Endothelial cell of umbilical vein (primary cell): ENCODE results near the gene LMX1A. TPM values are rescaled to one million over a fixed set of nuclear protein-coding genes. Genes with fewer than 3 reads are reported as not detected.

Experiments
- BruUV-seq: library from RNA; stranded (reverse); fragments of 400-500 nt; replicated peaks from 2 replicates; lab custom pipeline; 2021; lab: Mats Ljungman, UMichigan
- CTCF ChIA-PET: fragments of 300-600, 350-600 bp; sonication (Branson Sonifier 250); formaldehyde crosslinking; loops from one replicate; lab custom pipeline; 2021; ENCODE audit warnings: antibody characterized with exemption, inconsistent platforms; lab: Charles Lee
- POLR2A ChIA-PET: fragments of 300-600, 350-600 bp; sonication (Branson Sonifier 250); formaldehyde crosslinking; loops from one replicate; lab custom pipeline; 2021; ENCODE audit warnings: antibody characterized with exemption, inconsistent platforms; lab: Charles Lee
- DNase-seq: peaks from one replicate; pipeline ENCODE4 v3.0.0-alpha.2; 2011; ENCODE audit warnings: low read depth, low spot score
- FAIRE-seq: peaks from 2 replicates; lab custom pipeline; 2011; peaks lifted over from hg19 to GRCh38; lab: Jason Lieb, UNC
- H2AFZ ChIP-seq: 2 replicates; pipeline ENCODE4 v1.6.0; 2012; ENCODE audit warnings: low read depth, low read length, control low read depth, inconsistent platforms
- H3K27ac ChIP-seq: 2 replicates; pipeline ENCODE4 v1.5.1; 2011; ENCODE audit warnings: low read depth, mild to moderate bottlenecking, control low read depth, low read length, moderate library complexity; ENCODE audit not compliant: insufficient read depth
- H3K27me3 ChIP-seq, 2 experiments: 2 replicates each; pipeline versions ENCODE4 v1.6.0 to v1.6.1; 2011; ENCODE audit warnings: low read length in 2 of 2, mixed read lengths in 1 of 2; ENCODE audit not compliant: control insufficient read depth in 2 of 2, insufficient read depth in 2 of 2
- H3K36me3 ChIP-seq, 2 experiments: 2 replicates in 1 of 2; 3 replicates in 1 of 2; pipeline ENCODE4 v1.5.1; 2011; ENCODE audit warnings: low read length in 2 of 2, mild to moderate bottlenecking in 1 of 2, moderate library complexity in 1 of 2; ENCODE audit not compliant: control insufficient read depth in 2 of 2, insufficient read depth in 2 of 2; ENCODE audit errors: extremely low read depth in 1 of 2
- H3K4me1 ChIP-seq: 3 replicates; pipeline ENCODE4 v1.5.1; 2011; ENCODE audit warnings: mild to moderate bottlenecking, low read length; ENCODE audit not compliant: control insufficient read depth, insufficient read depth; ENCODE audit errors: extremely low read depth
- H3K4me2 ChIP-seq: 2 replicates; pipeline ENCODE4 v1.6.1; 2011; ENCODE audit warnings: low read length, control low read depth, mixed read lengths; ENCODE audit not compliant: insufficient read depth
- H3K4me3 ChIP-seq, 3 experiments: fragments of 200-600 bp in 1 of 3; sonication (generic), shearing (Covaris generic) in 1 of 3; replicated peaks in 1 of 3; 2 replicates each; pipeline ENCODE4 v1.5.1; 2011 to 2016; ENCODE audit warnings: control low read depth in 3 of 3, low read length in 3 of 3, mild to moderate bottlenecking in 2 of 3, inconsistent platforms in 1 of 3, low read depth in 1 of 3, moderate library complexity in 1 of 3; ENCODE audit not compliant: insufficient read depth in 1 of 3
- H3K79me2 ChIP-seq: 2 replicates; pipeline ENCODE4 v1.6.0; 2012; ENCODE audit warnings: low read length, inconsistent platforms; ENCODE audit not compliant: control insufficient read depth, insufficient read depth
- H3K9ac ChIP-seq: replicated peaks from 2 replicates; pipeline ENCODE3; 2011; ENCODE audit warnings: low read length, control low read depth; ENCODE audit not compliant: insufficient read depth; ENCODE audit errors: extremely low read depth
- H3K9me1 ChIP-seq: replicated peaks from 3 replicates; pipeline ENCODE4 v1.6.0; 2011; ENCODE audit warnings: mild to moderate bottlenecking, low read length; ENCODE audit not compliant: control insufficient read depth, insufficient read depth; ENCODE audit errors: extremely low read depth
- H3K9me3 ChIP-seq: replicated peaks from 2 replicates; pipeline ENCODE4 v1.5.1; 2012; ENCODE audit warnings: low read length, inconsistent platforms; ENCODE audit not compliant: control insufficient read depth, insufficient read depth
- H4K20me1 ChIP-seq: replicated peaks from 2 replicates; pipeline ENCODE3; 2011; ENCODE audit warnings: mild to moderate bottlenecking, low read length; ENCODE audit not compliant: control insufficient read depth, insufficient read depth; ENCODE audit errors: extremely low read depth
- EZH2 ChIP-seq: IDR thresholded peaks from 2 replicates; pipeline ENCODE4 v1.6.1; 2012; ENCODE audit warnings: borderline replicate concordance, low read depth, mild to moderate bottlenecking, moderate library complexity, low read length, inconsistent platforms; ENCODE audit not compliant: severe bottlenecking
- FOS ChIP-seq: IDR thresholded peaks from 2 replicates; pipeline ENCODE4 v1.6.1; 2011; ENCODE audit warnings: mild to moderate bottlenecking, low read length, moderate library complexity, borderline replicate concordance; ENCODE audit not compliant: insufficient read depth
- GATA2 ChIP-seq: IDR thresholded peaks from 2 replicates; pipeline ENCODE4 v1.7.0; 2011; ENCODE audit warnings: low read depth, mild to moderate bottlenecking, moderate library complexity, mixed read lengths, low read length; ENCODE audit not compliant: insufficient read length, insufficient read depth
- JUN ChIP-seq: IDR thresholded peaks from 2 replicates; pipeline ENCODE4 v1.6.1; 2011; ENCODE audit warnings: borderline replicate concordance, low read depth; ENCODE audit not compliant: insufficient read length, insufficient read depth
- MYC ChIP-seq: IDR thresholded peaks from one replicate; pipeline ENCODE4 v1.6.1; 2011; ENCODE audit warnings: mild to moderate bottlenecking, low read depth, low read length
- POLR2A ChIP-seq: IDR thresholded peaks from 2 replicates; pipeline ENCODE4 v1.6.1; 2012; ENCODE audit warnings: low read depth, mild to moderate bottlenecking, control low read depth, low read length
- POLR2AphosphoS5 ChIP-seq: IDR thresholded peaks from 2 replicates; pipeline ENCODE4 v1.6.1; 2012; ENCODE audit warnings: low read depth, mild to moderate bottlenecking, control low read depth, low read length, moderate library complexity; ENCODE audit not compliant: insufficient read depth
- dilution Hi-C: fragments of 300-500 bp; cut with MboI; formaldehyde crosslinking; loops from one replicate; pipeline ENCODE4 v1.15.0; 2019; ENCODE audit warnings: low sequenced_read_pairs; ENCODE audit not compliant: extremely low pct_ligation_motif_present
- intact Hi-C: fragments of 100-400 bp; cut with micrococcal nuclease; formaldehyde crosslinking; loops from one replicate; pipeline ENCODE4 v1.10.0; 2022
- polyA plus RNA-seq, 4 experiments: library from polyadenylated mRNA; depleted of rRNA in 3 of 4; stranded (reverse) in 3 of 4; unstranded in 1 of 4; fragments of >200 nt; gene quantifications; 2 replicates each; pipeline versions ENCODE4 v1.2.1 to v1.2.3, GENCODE V29; 2011 to 2012; ENCODE audit warnings: missing spikeins in 1 of 4
- total RNA-seq: library from RNA; stranded (reverse); gene quantifications from 2 replicates; pipeline ENCODE4 v1.2.3, GENCODE V29; 2021
- TF ChIP-seq, protein P1 (sequence below), 2 donors: IDR thresholded peaks; 1 replicate in 1 of 2; 2 replicates in 1 of 2; pipeline ENCODE4 v1.5.1; 2011; ENCODE audit warnings: low read length in 2 of 2, mild to moderate bottlenecking in 2 of 2, moderate library complexity in 2 of 2, control low read depth in 1 of 2, inconsistent platforms in 1 of 2, low read depth in 1 of 2; ENCODE audit not compliant: insufficient read depth in 1 of 2; ENCODE audit errors: extremely low read depth in 1 of 2
- TF ChIP-seq, protein P2 (sequence below): IDR thresholded peaks from 2 replicates; pipeline ENCODE4 v1.6.1; 2011; ENCODE audit not compliant: insufficient read depth, insufficient read length

Gene LMX1A
- total and polyA plus RNA-seq, 2 donors (not counting 3 experiments of a cell fraction or from before 2014, with no cell fraction given), result not detected

DNA sequence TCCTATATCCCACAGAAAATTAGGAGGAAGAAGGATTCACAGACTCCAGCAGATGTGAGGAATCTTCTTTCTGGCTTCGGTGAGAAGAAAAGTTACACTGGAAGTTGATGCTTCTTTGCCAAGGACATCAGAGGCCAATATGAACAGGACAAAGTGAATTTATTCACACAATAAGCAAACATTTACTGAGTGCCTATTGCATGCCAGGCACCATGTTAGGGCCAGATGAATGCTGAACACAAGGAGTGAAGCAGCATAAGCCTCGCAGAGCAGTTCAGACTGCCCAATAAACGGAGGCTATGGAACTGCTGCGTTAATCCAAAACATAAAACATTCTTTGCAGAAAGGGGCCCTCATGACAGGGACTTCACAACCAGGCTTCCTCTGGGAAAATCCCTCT, 114.6 kb downstream of the LMX1A start:
- DNase-seq (no peak), FAIRE-seq (no peak)
- POLR2A ChIA-PET, result no interaction called here
- BruUV-seq, result no TSS peak
- Histone ChIP-seq H3K27ac (no peak overlapping the region), H3K4me2 (no peak overlapping the region), H3K9ac (no peak overlapping the region), H3K9me1 (no peaks in the 10 kb centered on the region), H3K36me3 (no peaks in the 10 kb centered on the region), H2AFZ (no peak overlapping the region), H3K9me3 (no peaks in the 10 kb centered on the region), H3K4me3 (no peak overlapping the region), H3K27me3 (no peaks in the 10 kb centered on the region), H3K79me2 (no peaks in the 10 kb centered on the region), H4K20me1 (no peaks in the 10 kb centered on the region), H3K4me1 (no peaks in the 10 kb centered on the region)
- TF ChIP-seq POLR2A (no peak), EZH2 (no peak), FOS (no peak), POLR2AphosphoS5 (no peak)
- TF ChIP-seq, protein P1, sequence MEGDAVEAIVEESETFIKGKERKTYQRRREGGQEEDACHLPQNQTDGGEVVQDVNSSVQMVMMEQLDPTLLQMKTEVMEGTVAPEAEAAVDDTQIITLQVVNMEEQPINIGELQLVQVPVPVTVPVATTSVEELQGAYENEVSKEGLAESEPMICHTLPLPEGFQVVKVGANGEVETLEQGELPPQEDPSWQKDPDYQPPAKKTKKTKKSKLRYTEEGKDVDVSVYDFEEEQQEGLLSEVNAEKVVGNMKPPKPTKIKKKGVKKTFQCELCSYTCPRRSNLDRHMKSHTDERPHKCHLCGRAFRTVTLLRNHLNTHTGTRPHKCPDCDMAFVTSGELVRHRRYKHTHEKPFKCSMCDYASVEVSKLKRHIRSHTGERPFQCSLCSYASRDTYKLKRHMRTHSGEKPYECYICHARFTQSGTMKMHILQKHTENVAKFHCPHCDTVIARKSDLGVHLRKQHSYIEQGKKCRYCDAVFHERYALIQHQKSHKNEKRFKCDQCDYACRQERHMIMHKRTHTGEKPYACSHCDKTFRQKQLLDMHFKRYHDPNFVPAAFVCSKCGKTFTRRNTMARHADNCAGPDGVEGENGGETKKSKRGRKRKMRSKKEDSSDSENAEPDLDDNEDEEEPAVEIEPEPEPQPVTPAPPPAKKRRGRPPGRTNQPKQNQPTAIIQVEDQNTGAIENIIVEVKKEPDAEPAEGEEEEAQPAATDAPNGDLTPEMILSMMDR (IDR thresholded peaks at IDR 0.05; ENCODE audit: extremely low read depth in 1 of 2, insufficient read depth in 1 of 2, low read depth in 1 of 2, low read length in 2 of 2), result no peak
- dilution Hi-C loops, result no loop called here
- CTCF ChIA-PET, result no interaction called here
- intact Hi-C loops, result no loop called here

DNA sequence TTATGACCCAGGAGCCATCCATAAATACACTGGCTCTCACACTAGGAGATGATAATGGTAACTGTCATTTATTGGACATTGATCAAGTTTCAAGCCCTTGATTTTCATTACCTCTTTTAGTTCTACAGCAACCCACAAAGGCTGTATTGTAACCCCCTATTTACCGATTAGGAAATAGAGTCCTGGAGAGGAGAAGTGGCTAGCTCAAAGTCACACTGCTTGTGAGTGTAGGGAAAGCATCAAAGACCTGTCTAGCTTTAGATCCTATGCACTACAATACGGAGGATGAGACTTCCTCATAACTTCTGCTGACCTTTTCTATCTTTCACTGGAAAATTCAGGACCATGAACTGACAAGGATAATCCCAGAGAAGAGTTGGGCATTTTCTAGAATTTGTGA, 115.2 kb downstream of the LMX1A start:
- CTCF ChIA-PET, result no interaction called here
- intact Hi-C loops, result no loop called here
- Histone ChIP-seq H3K79me2 (no peaks in the 10 kb centered on the region), H3K9ac (no peak overlapping the region), H3K4me1 (no peaks in the 10 kb centered on the region), H3K4me3 (no peak overlapping the region), H4K20me1 (no peaks in the 10 kb centered on the region), H3K4me2 (no peak overlapping the region), H3K9me1 (no peaks in the 10 kb centered on the region), H3K9me3 (no peaks in the 10 kb centered on the region), H2AFZ (no peak overlapping the region), H3K27me3 (peaks cover 0 to 6% of the 10 kb centered on the region in 2 experiments), H3K27ac (no peak overlapping the region), H3K36me3 (no peaks in the 10 kb centered on the region)
- DNase-seq (no peak), FAIRE-seq (no peak)
- TF ChIP-seq JUN (no peak), GATA2 (no peak), MYC (no peak), POLR2A (no peak), FOS (no peak), POLR2AphosphoS5 (no peak), EZH2 (no peak)
- TF ChIP-seq, protein P2, sequence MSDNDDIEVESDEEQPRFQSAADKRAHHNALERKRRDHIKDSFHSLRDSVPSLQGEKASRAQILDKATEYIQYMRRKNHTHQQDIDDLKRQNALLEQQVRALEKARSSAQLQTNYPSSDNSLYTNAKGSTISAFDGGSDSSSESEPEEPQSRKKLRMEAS, result no peak
- TF ChIP-seq, protein P1 (IDR thresholded peaks at IDR 0.05; ENCODE audit: extremely low read depth in 1 of 2, insufficient read depth in 1 of 2, low read depth in 1 of 2, low read length in 2 of 2), result no peak
- dilution Hi-C loops, result no loop called here
- no TSS peak for BruUV-seq
- POLR2A ChIA-PET, result no interaction called here
